Activated CD8-positive, alpha-beta memory T cell treated with anti-CD3 and anti-CD28 coated beads, Interleukin-2, amount 10 ng/mL, durations not matched to agents 7 days and 5 days (primary cell): ENCODE data around the gene SFI1. TPM values are rescaled to one million over a fixed set of nuclear protein-coding genes. Genes with fewer than 3 reads are reported as not detected.
"Not testable (repeated sequence)": the region's sequence is repeated elsewhere in the genome, so short reads cannot be mapped to it uniquely, and the experiment has no call there.

ENCODE experiments used
- ATAC-seq: fragments of 150-1000 bp; cut with Tn5 transposase; one replicate; pipeline ENCODE4 v1.10.0; 2021; ENCODE audit warnings: moderate library complexity
- CTCF ChIA-PET: fragments of 350-600 bp; sonication (Branson Sonifier 250); formaldehyde crosslinking; loops from one replicate; lab custom pipeline; 2021; ENCODE audit warnings: antibody characterized with exemption; lab: Charles Lee
- DNase-seq: peaks from one replicate; pipeline ENCODE4 v3.0.0-alpha.2; 2020
- H3K27ac Mint-ChIP-seq: one replicate; pipeline ENCODE4 v1.8.0; 2021; ENCODE audit warnings: mild to moderate bottlenecking, mixed read lengths
- H3K27me3 Mint-ChIP-seq: one replicate; pipeline ENCODE4 v1.8.0; 2021; ENCODE audit warnings: mixed read lengths
- H3K36me3 Mint-ChIP-seq: one replicate; pipeline ENCODE4 v1.8.0; 2021; ENCODE audit warnings: mild to moderate bottlenecking, mixed read lengths
- H3K4me1 Mint-ChIP-seq: one replicate; pipeline ENCODE4 v1.8.0; 2021; ENCODE audit warnings: mixed read lengths
- H3K4me3 Mint-ChIP-seq: one replicate; pipeline ENCODE4 v1.8.0; 2021; ENCODE audit warnings: mild to moderate bottlenecking, moderate library complexity, mixed read lengths
- H3K9me3 Mint-ChIP-seq: one replicate; pipeline ENCODE4 v1.8.0; 2022; ENCODE audit warnings: low read depth, mixed read lengths
- total RNA-seq, 2 experiments: library from RNA; stranded (reverse); gene quantifications; one replicate each; pipeline ENCODE4 v1.2.3, GENCODE V29; 2021

Gene SFI1
- total RNA-seq, 2 experiments from 2014 or later = 150 to 192 TPM

DNA sequence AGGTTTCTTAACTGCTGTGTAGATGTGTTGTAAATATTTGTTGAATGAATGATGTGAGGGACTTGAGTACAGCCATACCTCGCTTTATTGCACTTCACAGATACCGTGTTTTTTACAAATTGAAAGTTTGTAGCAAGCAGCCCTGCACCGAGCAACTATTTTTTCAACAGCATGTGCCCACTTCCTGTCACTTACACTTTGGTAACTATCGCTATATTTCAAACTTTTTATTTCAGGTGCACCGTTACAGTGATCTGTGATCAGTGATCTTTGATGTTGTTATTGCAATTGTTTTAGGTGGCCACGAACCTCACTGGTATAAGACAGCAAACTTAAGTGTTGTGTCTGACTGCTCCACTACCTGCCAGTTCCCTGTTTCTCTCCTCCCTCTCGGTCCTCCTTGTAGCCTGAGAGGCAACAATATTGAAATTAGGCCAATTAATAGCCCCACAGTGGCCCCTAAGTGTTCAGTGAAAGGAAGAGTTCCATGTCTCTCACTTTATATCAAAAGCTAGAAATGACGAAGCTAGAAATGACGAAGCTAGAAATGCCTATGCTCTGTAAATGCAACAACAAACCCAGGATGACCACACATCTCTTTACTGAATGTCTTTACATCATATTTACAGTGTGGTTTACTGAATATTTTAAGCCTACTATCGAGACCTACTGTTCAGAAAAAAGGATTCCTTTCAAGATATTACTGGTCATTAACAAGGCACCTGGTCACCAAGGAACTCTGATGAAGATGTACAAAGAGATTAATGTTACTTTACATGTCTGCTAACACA, 1.0 kb downstream of the SFI1 start:
- Mint-ChIP-seq H3K9me3 (no peaks in the 10 kb centered on the region), H3K4me3 (peak overlapping the region; percentile 88), H3K27ac (peak overlapping the region; percentile 96), H3K4me1 (peaks cover 41% of the 10 kb centered on the region), H3K27me3 (no peaks in the 10 kb centered on the region), H3K36me3 (peaks cover 27% of the 10 kb centered on the region)
- CTCF ChIA-PET = no interaction called here
- ATAC-seq (no peak), DNase-seq (peak; percentile 44)

DNA sequence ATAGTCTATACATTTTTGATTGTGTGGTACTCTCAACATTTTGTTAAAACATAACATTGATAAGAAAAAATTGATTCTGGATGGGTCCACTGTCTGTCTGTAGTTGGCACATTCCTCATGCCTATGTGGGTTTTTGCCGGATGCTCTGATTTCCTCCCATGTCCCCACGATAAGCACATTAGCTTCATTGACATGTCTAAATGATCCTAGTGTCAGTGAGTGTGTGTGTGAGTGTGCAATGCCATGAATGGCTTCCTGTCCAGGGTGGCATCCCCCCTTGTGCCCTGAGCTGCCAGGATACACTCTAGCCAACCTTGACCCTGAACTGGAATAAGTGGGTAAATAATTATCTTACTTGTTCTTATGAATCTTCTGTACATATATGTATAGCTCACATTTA, 5.4 kb downstream of the SFI1 start:
- CTCF ChIA-PET = interaction anchor here (1.2 kb wide), 1 partner anchor 19 kb away, joined by 3 read pairs; no protein-coding TSS in a partner anchor
- Mint-ChIP-seq H3K4me1 (peaks cover 55% of the 10 kb centered on the region), H3K4me3 (no peak overlapping the region), H3K27ac (peak overlapping the region; percentile 14), H3K9me3 (no peaks in the 10 kb centered on the region), H3K36me3 (peaks cover 54% of the 10 kb centered on the region), H3K27me3 (no peaks in the 10 kb centered on the region)
- ATAC-seq (no peak), DNase-seq (no peak)

DNA sequence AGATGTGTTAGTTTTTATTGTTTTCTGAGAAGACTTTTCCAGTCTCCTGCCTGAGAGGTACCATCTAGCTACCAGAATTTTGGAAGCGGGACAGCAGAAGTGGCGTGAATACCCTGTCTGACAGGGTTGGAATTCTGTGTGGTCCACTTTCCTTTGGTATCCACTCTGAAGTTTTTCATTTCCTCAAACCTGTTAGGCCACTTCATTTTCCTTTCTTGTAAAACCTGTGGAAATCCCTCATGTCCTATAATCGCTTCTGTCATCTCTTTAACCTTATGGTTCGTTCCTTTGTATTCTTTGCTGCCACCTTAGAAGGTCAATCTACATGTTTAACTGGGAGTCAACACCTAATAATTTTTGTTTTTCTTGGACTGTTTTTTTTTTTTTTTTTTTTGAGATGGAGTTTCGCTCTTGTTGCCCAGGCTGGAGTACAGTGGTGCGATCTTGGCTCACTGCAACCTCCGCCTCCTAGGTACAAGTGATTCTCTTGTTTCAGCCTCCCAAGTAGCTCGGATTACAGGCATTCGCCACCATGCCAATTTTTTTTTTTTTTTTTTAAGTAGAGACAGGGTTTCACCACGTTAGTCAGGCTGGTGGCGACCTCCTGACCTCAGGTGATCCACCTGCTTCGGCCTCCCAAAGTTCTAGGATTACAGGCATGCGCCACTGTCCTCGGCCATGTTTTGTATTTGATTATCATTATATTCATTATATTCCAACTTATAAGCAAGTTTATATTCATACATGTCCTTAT, 7.1 kb downstream of the SFI1 start:
- no peaks in the 10 kb centered on the region for H3K27me3 Mint-ChIP-seq
- peaks cover 4% of the 10 kb centered on the region for H3K9me3 Mint-ChIP-seq
- H3K4me1 Mint-ChIP-seq = peaks cover 47% of the 10 kb centered on the region
- no peak overlapping the region for H3K27ac Mint-ChIP-seq
- no peak overlapping the region for H3K4me3 Mint-ChIP-seq
- ATAC-seq (no peak), DNase-seq (no peak)
- CTCF ChIA-PET = interaction anchor here (0.6 kb wide), 1 partner anchor 597 kb away, joined by 3 read pairs; no protein-coding TSS in a partner anchor
- peaks cover 60% of the 10 kb centered on the region for H3K36me3 Mint-ChIP-seq

DNA sequence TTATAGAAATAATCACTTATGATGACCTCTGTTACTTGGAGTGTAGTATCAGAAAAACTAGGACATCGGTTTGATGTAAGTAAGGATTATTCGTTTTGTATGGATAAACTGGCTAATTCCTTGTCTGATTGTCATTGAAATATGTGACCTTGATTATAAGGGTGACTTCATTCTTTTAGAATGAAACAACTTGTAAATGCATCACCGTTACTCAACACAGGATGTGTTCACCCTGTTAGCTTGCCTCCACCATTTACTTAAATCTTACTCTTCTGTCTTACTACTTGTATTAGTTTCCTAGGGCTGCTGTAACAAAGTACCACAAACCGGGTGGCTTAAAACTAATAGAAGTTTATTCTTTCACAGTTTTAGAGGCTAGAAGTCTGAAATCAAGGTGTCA, 7.9 kb downstream of the SFI1 start:
- H3K27ac Mint-ChIP-seq = no peak overlapping the region
- peaks cover 4% of the 10 kb centered on the region for H3K9me3 Mint-ChIP-seq
- peaks cover 44% of the 10 kb centered on the region for H3K4me1 Mint-ChIP-seq
- H3K4me3 Mint-ChIP-seq = no peak overlapping the region
- H3K36me3 Mint-ChIP-seq = peaks cover 64% of the 10 kb centered on the region
- CTCF ChIA-PET = no interaction called here
- no peaks in the 10 kb centered on the region for H3K27me3 Mint-ChIP-seq
- no peak for DNase-seq
- ATAC-seq = no peak

DNA sequence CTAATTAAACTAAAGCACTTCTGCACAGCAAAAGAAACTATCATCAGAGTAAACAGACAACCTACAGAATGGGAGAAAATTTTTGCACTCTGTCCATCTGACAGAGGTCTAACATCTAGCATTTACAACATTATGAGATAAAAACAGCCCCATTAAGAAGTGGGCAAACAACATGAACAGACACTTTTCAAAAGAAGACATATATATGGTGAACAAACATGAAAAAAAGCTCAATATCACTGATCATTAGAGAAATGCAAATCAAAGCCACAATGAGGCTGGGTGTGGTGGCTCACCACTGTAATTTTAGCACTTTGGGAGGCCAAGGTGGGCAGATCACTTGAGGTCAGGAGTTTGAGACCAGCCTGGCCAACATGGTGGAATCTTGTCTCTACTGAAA, 11.2 kb downstream of the SFI1 start:
- ATAC-seq, H3K4me3 Mint-ChIP-seq, DNase-seq, H3K27me3 Mint-ChIP-seq, CTCF ChIA-PET, H3K27ac Mint-ChIP-seq, H3K9me3 Mint-ChIP-seq: not testable (repeated sequence)
- Mint-ChIP-seq H3K36me3 (peaks cover 67% of the 10 kb centered on the region), H3K4me1 (peaks cover 30% of the 10 kb centered on the region)

DNA sequence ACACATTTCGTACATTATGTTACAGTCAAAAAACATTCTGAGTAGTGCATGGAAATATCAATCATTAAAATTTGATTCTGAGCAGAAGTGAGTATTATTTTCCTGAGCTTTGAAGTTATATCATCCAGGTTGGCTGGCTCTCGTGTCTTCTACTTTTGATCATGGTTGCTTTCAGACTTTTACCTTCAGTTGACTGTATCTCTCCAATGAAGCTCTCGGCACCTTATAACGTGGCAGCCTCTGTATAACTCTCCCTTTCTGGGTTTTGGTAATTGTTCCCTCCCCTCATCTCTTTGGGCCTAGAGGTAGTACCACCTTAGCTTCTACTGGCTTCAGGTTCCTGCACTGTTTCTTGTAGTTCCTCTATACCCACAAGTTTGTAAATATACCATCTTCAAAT, 12.2 kb downstream of the SFI1 start:
- CTCF ChIA-PET = no interaction called here

DNA sequence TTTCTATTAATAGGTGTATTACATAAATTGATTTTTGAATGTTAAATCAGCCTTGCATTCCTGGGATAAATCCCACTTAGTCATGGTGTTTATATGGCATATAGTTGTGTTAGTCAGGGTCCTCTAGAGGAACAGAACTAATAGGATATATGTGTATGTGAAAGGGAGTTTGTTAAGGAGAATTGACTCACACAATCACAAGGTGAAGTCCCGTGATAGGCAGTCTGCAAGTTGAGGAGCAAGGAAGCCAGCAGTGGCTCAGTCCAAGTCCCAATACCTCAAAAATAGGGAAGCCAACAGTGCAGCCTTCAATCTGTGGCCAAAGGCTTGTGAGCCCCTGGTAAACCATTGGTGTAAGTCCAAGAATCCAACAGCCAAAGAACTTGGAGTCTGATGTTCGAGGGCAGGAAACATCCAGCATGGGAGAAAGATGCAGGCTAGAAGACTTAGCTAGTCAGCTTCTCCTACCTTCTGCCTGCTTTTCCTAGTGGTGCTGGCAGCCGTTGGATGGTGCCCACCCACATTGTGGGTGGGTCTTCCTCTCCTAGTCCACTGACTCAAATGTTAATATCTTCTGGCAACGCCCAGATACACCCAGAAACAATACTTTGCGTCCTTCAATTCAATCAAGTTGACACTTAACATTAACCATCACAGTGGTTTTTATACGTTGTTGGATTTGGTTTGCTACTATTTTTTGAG, 12.9 kb downstream of the SFI1 start:
- CTCF ChIA-PET = no interaction called here
- H3K4me3 Mint-ChIP-seq = no peak overlapping the region
- ATAC-seq (no peak), DNase-seq (no peak)
- no peaks in the 10 kb centered on the region for H3K27me3 Mint-ChIP-seq
- H3K4me1 Mint-ChIP-seq = peaks cover 20% of the 10 kb centered on the region
- H3K36me3 Mint-ChIP-seq = peaks cover 64% of the 10 kb centered on the region
- H3K9me3 Mint-ChIP-seq = peaks cover 4% of the 10 kb centered on the region
- no peak overlapping the region for H3K27ac Mint-ChIP-seq

More for the DNA sequence above, 12.2 kb downstream of the SFI1 start:
- peaks cover 67% of the 10 kb centered on the region for H3K36me3 Mint-ChIP-seq
- H3K27me3 Mint-ChIP-seq = no peaks in the 10 kb centered on the region
- no peak overlapping the region for H3K27ac Mint-ChIP-seq
- ATAC-seq (no peak), DNase-seq (no peak)
- H3K4me3 Mint-ChIP-seq = no peak overlapping the region
- peaks cover 24% of the 10 kb centered on the region for H3K4me1 Mint-ChIP-seq
- H3K9me3 Mint-ChIP-seq = peaks cover 4% of the 10 kb centered on the region

DNA sequence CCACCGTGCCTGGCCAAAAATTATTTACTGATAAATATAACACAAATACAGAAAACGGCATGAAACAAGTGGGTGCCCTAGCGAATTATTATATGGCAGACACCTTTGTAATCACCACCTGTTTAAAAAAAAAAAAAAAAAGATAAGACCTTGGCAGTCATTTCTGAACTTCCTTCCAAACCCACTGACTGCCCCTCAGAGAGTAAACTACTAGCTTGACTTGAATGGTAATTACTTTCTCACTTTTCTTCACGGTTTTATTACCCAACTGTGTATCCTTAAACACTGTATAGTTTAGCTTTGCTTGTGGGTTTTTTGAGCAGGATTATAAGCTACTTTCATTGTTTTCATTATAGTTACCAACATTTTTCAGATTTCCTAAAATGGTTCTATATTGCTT, 23.7 kb downstream of the SFI1 start:
- peak overlapping the region; percentile 29 for H3K27ac Mint-ChIP-seq

DNA sequence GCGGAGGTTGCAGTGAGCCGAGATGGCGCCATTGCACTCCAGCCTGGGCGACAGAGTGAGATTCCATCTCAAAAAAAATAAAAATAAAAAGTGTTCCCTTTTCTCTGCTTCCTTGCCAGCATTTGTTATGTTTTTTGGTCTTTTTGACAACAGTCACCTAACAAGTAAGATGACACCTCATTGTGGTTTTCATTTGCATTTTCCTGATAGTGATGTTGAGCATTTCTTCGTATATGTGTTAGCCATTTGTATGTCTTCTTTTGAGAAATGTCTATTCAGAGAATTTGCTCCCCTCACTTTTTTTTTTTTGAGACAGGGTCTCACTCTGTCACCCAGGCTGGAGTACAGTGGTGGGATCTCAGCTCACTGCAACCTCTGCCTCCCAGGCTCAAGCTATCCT, 27.8 kb downstream of the SFI1 start:
- ATAC-seq = peak; percentile 62
- CTCF ChIA-PET = interaction anchor here (0.7 kb wide), 1 partner anchor 81 kb away, joined by 3 read pairs; no protein-coding TSS in a partner anchor
- not testable (repeated sequence) for DNase-seq, H3K9me3 Mint-ChIP-seq, H3K27me3 Mint-ChIP-seq
- Mint-ChIP-seq H3K27ac (peak overlapping the region; percentile 81), H3K4me1 (peaks cover 60% of the 10 kb centered on the region), H3K4me3 (peak overlapping the region; percentile 16), H3K36me3 (peaks cover 54% of the 10 kb centered on the region)

More for the DNA sequence above, 23.7 kb downstream of the SFI1 start:
- Mint-ChIP-seq H3K9me3 (no peaks in the 10 kb centered on the region), H3K36me3 (peaks cover 47% of the 10 kb centered on the region), H3K4me1 (peaks cover 44% of the 10 kb centered on the region), H3K27me3 (no peaks in the 10 kb centered on the region), H3K4me3 (no peak overlapping the region)
- ATAC-seq = peak; percentile 54
- CTCF ChIA-PET = no interaction called here
- no peak for DNase-seq

DNA sequence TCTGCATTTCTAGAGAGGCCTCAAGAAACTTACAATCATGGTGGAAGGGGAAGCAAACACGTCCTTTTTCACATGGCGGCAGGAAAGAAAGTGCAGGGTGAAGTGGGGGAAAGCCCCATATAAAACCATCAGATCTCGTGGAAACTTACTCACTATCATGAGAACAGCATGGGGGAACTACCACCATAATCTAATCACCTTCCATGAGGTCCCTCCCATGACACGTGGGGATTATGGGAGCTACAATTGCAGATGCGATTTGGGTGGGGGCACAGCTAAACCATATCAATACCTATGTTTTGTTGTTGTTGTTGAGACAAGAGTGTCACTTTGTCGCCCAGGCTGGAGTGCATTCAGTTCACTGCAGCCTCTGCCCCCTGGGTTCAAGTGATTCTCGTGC, 29.9 kb downstream of the SFI1 start:
- Mint-ChIP-seq H3K4me1 (peaks cover 62% of the 10 kb centered on the region), H3K4me3 (no peak overlapping the region), H3K9me3 (no peaks in the 10 kb centered on the region), H3K27ac (peak overlapping the region; percentile 6), H3K27me3 (no peaks in the 10 kb centered on the region), H3K36me3 (peaks cover 60% of the 10 kb centered on the region)
- ATAC-seq (peak; percentile 34), DNase-seq (no peak)
- CTCF ChIA-PET = interaction anchor here (0.9 kb wide), 1 partner anchor 32 kb away, joined by 3 read pairs; no protein-coding TSS in a partner anchor

DNA sequence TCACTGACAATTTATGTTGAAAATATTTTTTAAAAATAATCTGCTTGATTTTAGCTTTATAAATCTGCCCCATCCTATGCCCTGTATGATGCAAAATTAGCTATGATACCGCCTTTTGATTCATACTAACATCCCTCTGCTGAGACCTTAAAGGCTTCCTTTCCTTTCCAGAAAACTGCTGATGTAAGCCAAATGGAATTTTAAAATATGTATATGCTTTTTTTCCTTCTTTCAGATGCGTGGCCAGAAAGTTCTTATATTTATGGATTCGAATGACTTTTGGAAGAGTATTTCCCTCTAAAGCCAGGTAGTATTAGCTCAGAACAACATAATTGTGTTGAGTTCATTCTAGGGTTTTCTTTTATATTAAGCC, 34.5 kb downstream of the SFI1 start:
- Mint-ChIP-seq H3K9me3 (no peaks in the 10 kb centered on the region), H3K27me3 (no peaks in the 10 kb centered on the region), H3K4me3 (no peak overlapping the region), H3K27ac (peak overlapping the region; percentile 32), H3K4me1 (peaks cover 59% of the 10 kb centered on the region), H3K36me3 (peaks cover 51% of the 10 kb centered on the region)
- ATAC-seq (no peak), DNase-seq (no peak)
- CTCF ChIA-PET = interaction anchor here (0.9 kb wide), 1 partner anchor 26 kb away, joined by 3 read pairs; no protein-coding TSS in a partner anchor

DNA sequence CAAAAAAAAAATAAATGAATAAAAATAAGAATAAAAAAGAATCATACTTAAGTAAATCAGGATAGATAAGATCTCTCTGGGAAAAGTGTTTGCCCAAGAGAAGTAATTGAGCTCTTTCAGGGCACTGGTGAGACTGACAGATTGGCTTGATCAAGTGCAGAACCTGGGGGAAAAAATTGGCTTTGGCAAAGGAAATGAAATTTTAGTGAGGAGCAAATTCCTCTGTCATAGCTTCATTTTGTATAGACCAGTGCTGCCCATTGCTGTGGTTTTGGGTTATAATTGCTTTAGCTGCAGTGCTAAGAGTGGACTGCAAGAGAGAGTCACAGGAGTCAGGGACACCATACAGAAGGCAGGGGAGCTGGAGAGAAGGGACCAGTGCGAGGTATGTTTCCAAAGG, 35.7 kb downstream of the SFI1 start:
- peaks cover 62% of the 10 kb centered on the region for H3K4me1 Mint-ChIP-seq
- CTCF ChIA-PET = interaction anchor here (1.0 kb wide), 1 partner anchor 11 kb away, joined by 4 read pairs; no protein-coding TSS in a partner anchor
- no peaks in the 10 kb centered on the region for H3K27me3 Mint-ChIP-seq
- H3K27ac Mint-ChIP-seq = peak overlapping the region; percentile 49
- H3K36me3 Mint-ChIP-seq = peaks cover 47% of the 10 kb centered on the region
- H3K4me3 Mint-ChIP-seq = no peak overlapping the region
- no peaks in the 10 kb centered on the region for H3K9me3 Mint-ChIP-seq
- no peak for ATAC-seq
- no peak for DNase-seq

DNA sequence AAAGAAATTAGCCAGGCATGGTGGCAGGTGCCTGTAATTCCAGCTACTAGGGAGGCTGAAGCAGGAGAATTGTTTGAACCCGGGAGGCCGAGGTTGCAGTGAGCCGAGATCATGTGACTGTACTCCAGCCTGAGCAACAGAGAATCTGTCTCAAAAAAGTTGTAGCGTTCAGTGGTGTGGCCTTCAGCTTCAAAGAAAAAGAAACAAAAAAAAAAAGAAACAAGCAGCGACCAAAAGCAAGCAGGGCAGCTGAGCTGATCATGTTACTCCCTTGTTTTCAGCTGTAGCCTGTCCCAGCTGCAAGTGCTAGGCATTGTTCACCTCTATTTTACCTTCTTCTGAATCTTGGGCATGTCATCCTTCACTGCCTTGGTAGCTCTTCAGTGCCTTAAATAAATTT, 37.0 kb downstream of the SFI1 start:
- H3K4me3 Mint-ChIP-seq = no peak overlapping the region
- DNase-seq (no peak), ATAC-seq (no peak)
- CTCF ChIA-PET = no interaction called here
- H3K27me3 Mint-ChIP-seq = no peaks in the 10 kb centered on the region
- H3K4me1 Mint-ChIP-seq = peaks cover 69% of the 10 kb centered on the region
- peaks cover 47% of the 10 kb centered on the region for H3K36me3 Mint-ChIP-seq
- peak overlapping the region; percentile 69 for H3K27ac Mint-ChIP-seq
- H3K9me3 Mint-ChIP-seq = no peaks in the 10 kb centered on the region
